HepG2 (cell line): ENCODE measurements around the gene DAD1. TPM values are rescaled to one million over a fixed set of nuclear protein-coding genes. Genes with fewer than 3 reads are reported as not detected.
A peak's percentile ranks its signal among the peaks of the same experiment; 100 is the strongest.

Experiments
- CENPT ChIP-seq: sonication (generic); formaldehyde crosslinking; IDR thresholded peaks from 2 replicates; pipeline ENCODE4 v1.8.0; 2022; ENCODE audit warnings: low read depth, mild to moderate bottlenecking, moderate library complexity, missing genetic modification reagents
- EP300 ChIP-seq, 3 experiments: sonication (generic) in 1 of 3; formaldehyde crosslinking in 1 of 3; IDR thresholded peaks; 2 replicates each; pipeline versions ENCODE4 v1.5.1 to v1.6.1; 2011 to 2020; ENCODE audit warnings: low read depth in 2 of 3, low read length in 2 of 3, borderline replicate concordance in 1 of 3, improper control_type of control experiment in 1 of 3, mild to moderate bottlenecking in 1 of 3, missing genetic modification reagents in 1 of 3, moderate library complexity in 1 of 3
- RCOR2 ChIP-seq: IDR thresholded peaks from 2 replicates; pipeline ENCODE4 v1.6.1; 2016; ENCODE audit warnings: missing biosample characterization, missing genetic modification reagents
- RFX5 ChIP-seq: IDR thresholded peaks from 2 replicates; pipeline ENCODE4 v1.6.1; 2011; ENCODE audit warnings: low read depth, low read length, improper control_type of control experiment
- THAP11 ChIP-seq: IDR thresholded peaks from 2 replicates; pipeline ENCODE4 v1.6.1; 2016; ENCODE audit warnings: missing biosample characterization, missing genetic modification reagents
- ZFX ChIP-seq: sonication (generic); formaldehyde crosslinking; IDR thresholded peaks from 2 replicates; pipeline ENCODE4 v1.4.0; 2020; ENCODE audit warnings: mild to moderate bottlenecking, low read depth, missing genetic modification reagents, moderate library complexity
- ZNF343 ChIP-seq: sonication (generic); formaldehyde crosslinking; IDR thresholded peaks from 2 replicates; pipeline ENCODE4 v1.4.0; 2020; ENCODE audit warnings: mild to moderate bottlenecking, missing genetic modification reagents
- ZNF562 ChIP-seq: sonication (generic); formaldehyde crosslinking; IDR thresholded peaks from 2 replicates; pipeline ENCODE4 v1.8.0; 2022; ENCODE audit warnings: missing genetic modification reagents, borderline replicate concordance
- ZNF672 ChIP-seq: sonication (generic); formaldehyde crosslinking; IDR thresholded peaks from 2 replicates; pipeline ENCODE4 v1.8.1; 2022; ENCODE audit warnings: missing genetic modification reagents
- polyA plus RNA-seq, 8 experiments: library from polyadenylated mRNA; depleted of rRNA in 3 of 8; stranded (reverse) in 7 of 8; unstranded in 1 of 8; fragments of >200 nt; fragmentation: Illumina TruSeq in 4 of 8; extraction: Trizol in 4 of 8; gene quantifications; 2 replicates each; pipeline versions ENCODE4 v1.2.1 to v1.2.3, GENCODE V29; 2011 to 2016; ENCODE audit warnings: low read depth in 4 of 8, missing spikeins in 1 of 8, mixed read lengths in 1 of 8; ENCODE audit not compliant: insufficient read depth in 1 of 8
- total RNA-seq, 5 experiments: library from RNA; depleted of rRNA; stranded (reverse); fragments of >200 nt; fragmentation: Illumina TruSeq; extraction: Trizol; gene quantifications; 2 replicates each; pipeline ENCODE4 v1.2.3, GENCODE V29; 2016; ENCODE audit warnings: low read depth in 1 of 5
- TF ChIP-seq, protein P1 (sequence below): sonication (generic); formaldehyde crosslinking; IDR thresholded peaks from 2 replicates; pipeline ENCODE4 v1.5.0; 2020; ENCODE audit warnings: mild to moderate bottlenecking, missing genetic modification reagents, borderline replicate concordance
- TF ChIP-seq, protein P2 (sequence below): sonication (generic); formaldehyde crosslinking; IDR thresholded peaks from 2 replicates; pipeline ENCODE4 v1.5.0; 2020; ENCODE audit warnings: missing genetic modification reagents
- TF ChIP-seq, protein P3 (sequence below): sonication (generic); formaldehyde crosslinking; conservative IDR thresholded peaks from 2 replicates; pipeline ENCODE4 v1.4.0; 2020; ENCODE audit warnings: missing genetic modification reagents
- TF ChIP-seq, protein P4 (sequence below): sonication (generic); formaldehyde crosslinking; IDR thresholded peaks from 2 replicates; pipeline ENCODE4 v1.8.1; 2023; ENCODE audit warnings: missing genetic modification reagents, inconsistent platforms, borderline replicate concordance
- TF ChIP-seq, protein P5 (sequence below): sonication (generic); IDR thresholded peaks from 2 replicates; pipeline ENCODE4 v1.6.1; 2016; ENCODE audit warnings: low read depth, borderline replicate concordance

Gene DAD1
- total and polyA plus RNA-seq, 2 of the 13 experiments (the other 11 are each of a cell fraction or from before 2014, with no cell fraction given), result 558 to 626 TPM

DNA sequence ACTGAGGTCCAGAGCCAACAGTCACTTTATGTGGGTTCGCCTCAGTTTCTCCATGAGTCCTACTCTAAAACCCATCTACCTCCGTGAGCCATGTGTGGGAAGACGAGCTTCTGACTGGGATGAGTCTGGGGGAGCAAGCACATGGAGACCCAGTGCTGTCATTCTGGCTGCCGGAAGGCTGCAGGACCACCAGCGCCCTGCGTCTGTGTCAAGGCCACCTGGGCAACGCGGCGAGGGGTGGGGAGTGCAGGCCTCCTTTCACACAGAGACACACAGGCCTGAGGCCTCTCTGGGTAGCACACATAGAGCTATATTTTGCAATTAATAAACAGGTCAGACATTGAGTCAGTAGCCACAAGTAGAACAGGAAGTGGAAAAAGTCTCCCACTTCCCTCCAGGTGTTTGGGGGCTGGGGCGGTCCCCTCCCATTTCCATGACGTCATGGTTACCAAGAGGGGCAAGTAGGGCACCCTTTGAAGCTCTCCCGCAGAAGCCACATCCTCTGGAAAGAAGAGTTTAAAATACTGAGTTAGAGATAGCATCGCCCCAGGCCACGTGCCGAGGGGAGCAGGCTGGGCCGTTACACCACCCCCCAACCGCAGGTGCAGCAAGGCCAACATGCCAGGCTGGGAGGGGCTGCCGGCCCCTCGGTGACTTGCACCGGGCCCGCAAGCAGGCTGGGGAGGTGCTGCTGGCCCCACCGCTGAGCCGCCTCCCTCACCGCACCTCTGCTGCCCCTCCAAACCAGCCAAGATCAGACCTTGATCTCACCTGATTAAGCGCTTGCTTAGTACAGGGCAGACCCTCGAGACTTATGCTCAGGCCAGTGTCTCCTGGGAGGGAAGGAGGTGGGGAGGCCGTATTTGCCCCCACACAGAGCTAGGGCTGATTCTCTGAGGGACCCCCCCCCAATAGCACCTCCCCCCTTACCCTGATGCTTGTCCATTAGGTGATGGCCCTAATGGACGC, 32.7 kb downstream of the DAD1 start (continued):
- TF ChIP-seq, protein P1, sequence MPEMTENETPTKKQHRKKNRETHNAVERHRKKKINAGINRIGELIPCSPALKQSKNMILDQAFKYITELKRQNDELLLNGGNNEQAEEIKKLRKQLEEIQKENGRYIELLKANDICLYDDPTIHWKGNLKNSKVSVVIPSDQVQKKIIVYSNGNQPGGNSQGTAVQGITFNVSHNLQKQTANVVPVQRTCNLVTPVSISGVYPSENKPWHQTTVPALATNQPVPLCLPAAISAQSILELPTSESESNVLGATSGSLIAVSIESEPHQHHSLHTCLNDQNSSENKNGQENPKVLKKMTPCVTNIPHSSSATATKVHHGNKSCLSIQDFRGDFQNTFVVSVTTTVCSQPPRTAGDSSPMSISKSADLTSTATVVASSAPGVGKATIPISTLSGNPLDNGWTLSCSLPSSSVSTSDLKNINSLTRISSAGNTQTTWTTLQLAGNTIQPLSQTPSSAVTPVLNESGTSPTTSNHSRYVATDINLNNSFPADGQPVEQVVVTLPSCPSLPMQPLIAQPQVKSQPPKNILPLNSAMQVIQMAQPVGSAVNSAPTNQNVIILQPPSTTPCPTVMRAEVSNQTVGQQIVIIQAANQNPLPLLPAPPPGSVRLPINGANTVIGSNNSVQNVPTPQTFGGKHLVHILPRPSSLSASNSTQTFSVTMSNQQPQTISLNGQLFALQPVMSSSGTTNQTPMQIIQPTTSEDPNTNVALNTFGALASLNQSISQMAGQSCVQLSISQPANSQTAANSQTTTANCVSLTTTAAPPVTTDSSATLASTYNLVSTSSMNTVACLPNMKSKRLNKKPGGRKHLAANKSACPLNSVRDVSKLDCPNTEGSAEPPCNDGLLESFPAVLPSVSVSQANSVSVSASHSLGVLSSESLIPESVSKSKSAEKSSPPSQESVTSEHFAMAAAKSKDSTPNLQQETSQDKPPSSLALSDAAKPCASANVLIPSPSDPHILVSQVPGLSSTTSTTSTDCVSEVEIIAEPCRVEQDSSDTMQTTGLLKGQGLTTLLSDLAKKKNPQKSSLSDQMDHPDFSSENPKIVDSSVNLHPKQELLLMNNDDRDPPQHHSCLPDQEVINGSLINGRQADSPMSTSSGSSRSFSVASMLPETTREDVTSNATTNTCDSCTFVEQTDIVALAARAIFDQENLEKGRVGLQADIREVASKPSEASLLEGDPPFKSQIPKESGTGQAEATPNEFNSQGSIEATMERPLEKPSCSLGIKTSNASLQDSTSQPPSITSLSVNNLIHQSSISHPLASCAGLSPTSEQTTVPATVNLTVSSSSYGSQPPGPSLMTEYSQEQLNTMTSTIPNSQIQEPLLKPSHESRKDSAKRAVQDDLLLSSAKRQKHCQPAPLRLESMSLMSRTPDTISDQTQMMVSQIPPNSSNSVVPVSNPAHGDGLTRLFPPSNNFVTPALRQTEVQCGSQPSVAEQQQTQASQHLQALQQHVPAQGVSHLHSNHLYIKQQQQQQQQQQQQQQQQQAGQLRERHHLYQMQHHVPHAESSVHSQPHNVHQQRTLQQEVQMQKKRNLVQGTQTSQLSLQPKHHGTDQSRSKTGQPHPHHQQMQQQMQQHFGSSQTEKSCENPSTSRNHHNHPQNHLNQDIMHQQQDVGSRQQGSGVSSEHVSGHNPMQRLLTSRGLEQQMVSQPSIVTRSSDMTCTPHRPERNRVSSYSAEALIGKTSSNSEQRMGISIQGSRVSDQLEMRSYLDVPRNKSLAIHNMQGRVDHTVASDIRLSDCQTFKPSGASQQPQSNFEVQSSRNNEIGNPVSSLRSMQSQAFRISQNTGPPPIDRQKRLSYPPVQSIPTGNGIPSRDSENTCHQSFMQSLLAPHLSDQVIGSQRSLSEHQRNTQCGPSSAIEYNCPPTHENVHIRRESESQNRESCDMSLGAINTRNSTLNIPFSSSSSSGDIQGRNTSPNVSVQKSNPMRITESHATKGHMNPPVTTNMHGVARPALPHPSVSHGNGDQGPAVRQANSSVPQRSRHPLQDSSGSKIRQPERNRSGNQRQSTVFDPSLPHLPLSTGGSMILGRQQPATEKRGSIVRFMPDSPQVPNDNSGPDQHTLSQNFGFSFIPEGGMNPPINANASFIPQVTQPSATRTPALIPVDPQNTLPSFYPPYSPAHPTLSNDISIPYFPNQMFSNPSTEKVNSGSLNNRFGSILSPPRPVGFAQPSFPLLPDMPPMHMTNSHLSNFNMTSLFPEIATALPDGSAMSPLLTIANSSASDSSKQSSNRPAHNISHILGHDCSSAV (CRISPR knock-in tag), result no peak
- TF ChIP-seq RCOR2 (no peak), ZFX (CRISPR knock-in tag) (peak; percentile 12; the same call in 1 of the 2 replicates), ZNF562 (CRISPR knock-in tag) (no peak), EP300 (IDR thresholded peaks at IDR 0.05; ENCODE audit: low read depth in 2 of 2, low read length in 2 of 2) (no peak; a peak in 1 of 4 replicates), EP300 (CRISPR knock-in tag; IDR thresholded peaks at IDR 0.05; ENCODE audit: borderline replicate concordance) (peak; percentile 21), CENPT (CRISPR knock-in tag) (0 out of 2 replicates have a peak, but pooled peaks have one; percentile 32), RFX5 (peak; percentile 51; the same call in 1 of the 2 replicates), THAP11 (CRISPR knock-in tag) (no peak), ZNF343 (peak; percentile 40; the same call in 1 of the 2 replicates), ZNF672 (CRISPR knock-in tag) (no peak)
- TF ChIP-seq, protein P2, sequence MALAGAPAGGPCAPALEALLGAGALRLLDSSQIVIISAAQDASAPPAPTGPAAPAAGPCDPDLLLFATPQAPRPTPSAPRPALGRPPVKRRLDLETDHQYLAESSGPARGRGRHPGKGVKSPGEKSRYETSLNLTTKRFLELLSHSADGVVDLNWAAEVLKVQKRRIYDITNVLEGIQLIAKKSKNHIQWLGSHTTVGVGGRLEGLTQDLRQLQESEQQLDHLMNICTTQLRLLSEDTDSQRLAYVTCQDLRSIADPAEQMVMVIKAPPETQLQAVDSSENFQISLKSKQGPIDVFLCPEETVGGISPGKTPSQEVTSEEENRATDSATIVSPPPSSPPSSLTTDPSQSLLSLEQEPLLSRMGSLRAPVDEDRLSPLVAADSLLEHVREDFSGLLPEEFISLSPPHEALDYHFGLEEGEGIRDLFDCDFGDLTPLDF (CRISPR knock-in tag), result no peak
- TF ChIP-seq, protein P3, sequence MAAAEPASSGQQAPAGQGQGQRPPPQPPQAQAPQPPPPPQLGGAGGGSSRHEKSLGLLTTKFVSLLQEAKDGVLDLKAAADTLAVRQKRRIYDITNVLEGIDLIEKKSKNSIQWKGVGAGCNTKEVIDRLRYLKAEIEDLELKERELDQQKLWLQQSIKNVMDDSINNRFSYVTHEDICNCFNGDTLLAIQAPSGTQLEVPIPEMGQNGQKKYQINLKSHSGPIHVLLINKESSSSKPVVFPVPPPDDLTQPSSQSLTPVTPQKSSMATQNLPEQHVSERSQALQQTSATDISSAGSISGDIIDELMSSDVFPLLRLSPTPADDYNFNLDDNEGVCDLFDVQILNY (CRISPR knock-in tag), result no peak
- TF ChIP-seq, protein P4, sequence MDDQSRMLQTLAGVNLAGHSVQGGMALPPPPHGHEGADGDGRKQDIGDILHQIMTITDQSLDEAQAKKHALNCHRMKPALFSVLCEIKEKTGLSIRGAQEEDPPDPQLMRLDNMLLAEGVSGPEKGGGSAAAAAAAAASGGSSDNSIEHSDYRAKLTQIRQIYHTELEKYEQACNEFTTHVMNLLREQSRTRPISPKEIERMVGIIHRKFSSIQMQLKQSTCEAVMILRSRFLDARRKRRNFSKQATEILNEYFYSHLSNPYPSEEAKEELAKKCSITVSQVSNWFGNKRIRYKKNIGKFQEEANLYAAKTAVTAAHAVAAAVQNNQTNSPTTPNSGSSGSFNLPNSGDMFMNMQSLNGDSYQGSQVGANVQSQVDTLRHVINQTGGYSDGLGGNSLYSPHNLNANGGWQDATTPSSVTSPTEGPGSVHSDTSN (CRISPR knock-in tag), result no peak
- TF ChIP-seq, protein P5, sequence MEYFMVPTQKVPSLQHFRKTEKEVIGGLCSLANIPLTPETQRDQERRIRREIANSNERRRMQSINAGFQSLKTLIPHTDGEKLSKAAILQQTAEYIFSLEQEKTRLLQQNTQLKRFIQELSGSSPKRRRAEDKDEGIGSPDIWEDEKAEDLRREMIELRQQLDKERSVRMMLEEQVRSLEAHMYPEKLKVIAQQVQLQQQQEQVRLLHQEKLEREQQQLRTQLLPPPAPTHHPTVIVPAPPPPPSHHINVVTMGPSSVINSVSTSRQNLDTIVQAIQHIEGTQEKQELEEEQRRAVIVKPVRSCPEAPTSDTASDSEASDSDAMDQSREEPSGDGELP, result no peak; the same call in 1 of the 2 replicates
